Heart left ventricle (tissue), 13 donors: Measurements from ENCODE around the gene GABRB3.

ENCODE experiments used
- CTCF ChIP-seq, 12 donors: fragments of 200-600 bp; sonication (generic) in 4 of 12; IDR thresholded peaks; one replicate each; pipeline versions ENCODE4 v1.5.0 to v1.8.0; 2018 to 2022; ENCODE audit warnings: antibody characterized with exemption in 12 of 12, mild to moderate bottlenecking in 5 of 12
- POLR2A ChIP-seq, 2 donors: fragments of 450-650 bp; IDR thresholded peaks; one replicate each; pipeline ENCODE4 v1.6.1; 2017; ENCODE audit warnings: antibody characterized with exemption in 2 of 2, mild to moderate bottlenecking in 2 of 2, moderate library complexity in 2 of 2
- donor health status: ischemic (EF 13 %, LVEDD 7.1; RV severe dilation, severe dysfunction).
- donor health status: DM: no; HTN: yes; CAD: no.
- donor health status: DM: no; HTN: no; CAD: no.
- donor health status: ischemic (EF 25% LVEDD 6.9; RV normal size, moderate dysfunction).
- donor health status: ischemic (EF 25% LVEDD 5.7; RV mildly dilated, moderate dysfunction).
- donor health status: ischemic (EF 35%, LVEDD 5.7; RV mildly dilated, moderate dysfunction).
- donor health status: nonischemic (EF 11% LVEDD 7.7; RV severe dilation, severe dysfunction).
- donor health status: DM: yes; HTN: yes; CAD: no.
- donor health status: PGD.
- donor health status: ischemic (EF 29% LVEDD 5.4; RV normal size, mild dysfunction).
- donor health status: nonischemic (EF 23%, LVEDD 6.1; RV moderate dilation, normal function).

GRCh38 chr15:26758079-26758478 lies 14.8 kb downstream of the GABRB3 start:
- TF ChIP-seq CTCF (IDR thresholded peaks at IDR 0.05) (no peak), POLR2A (IDR thresholded peaks at IDR 0.05) (no peak)
